ENCODE data around the gene TOM1L2.

- TF ChIP-seq EZH2phosphoT487 (IDR thresholded peaks at IDR 0.05; ENCODE audit: insufficient read depth, low read depth) = no peak
- TF ChIP-seq EZH2 (IDR thresholded peaks at IDR 0.05; ENCODE audit: insufficient read depth, poor library complexity, severe bottlenecking) = no peak
These were observed 124.5 kb downstream of the TOM1L2 start for GRCh38 chr17:17847726-17848125.
